ENCODE data around the gene HECW1.

The HECW1 gene

GRCh38 chr7:43395351-43395750 lies 282.9 kb downstream of the HECW1 start:
- H3K9ac ChIP-seq (ENCODE audit: low read depth, low read length, poor library complexity, severe bottlenecking) = no peak overlapping the region
- H3F3A ChIP-seq (ENCODE audit: low read depth) = no peaks in the 10 kb centered on the region
- H2AFZ ChIP-seq (ENCODE audit: low read length) = no peak overlapping the region
- H3K27me3 ChIP-seq (ENCODE audit: insufficient read depth, low read length, poor library complexity, severe bottlenecking) = no peaks in the 10 kb centered on the region
- H4K20me1 ChIP-seq (ENCODE audit: insufficient read depth, low read length, poor library complexity, severe bottlenecking) = no peaks in the 10 kb centered on the region
- H3K79me2 ChIP-seq (ENCODE audit: insufficient read depth, low read length) = no peaks in the 10 kb centered on the region
- H3K36me3 ChIP-seq (ENCODE audit: insufficient read depth, low read length) = no peaks in the 10 kb centered on the region
- H3K9me3 ChIP-seq (ENCODE audit: insufficient read depth, low read depth, low read length) = no peaks in the 10 kb centered on the region
- no peak overlapping the region for H3K4me3 ChIP-seq (ENCODE audit: low read length, poor library complexity, severe bottlenecking)
- H3K9me2 ChIP-seq (replicated peaks; ENCODE audit: low read depth, low read length) = no peaks in the 10 kb centered on the region
- TF ChIP-seq EZH2phosphoT487 (IDR thresholded peaks at IDR 0.05; ENCODE audit: borderline replicate concordance) = no peak
- no peak for TF ChIP-seq CTCF (conservative IDR thresholded peaks at IDR 0.05; ENCODE audit: low read length)
- H3K4me1 ChIP-seq (ENCODE audit: insufficient read depth, low read length, poor library complexity, severe bottlenecking) = no peaks in the 10 kb centered on the region
- H3K4me2 ChIP-seq (ENCODE audit: low read depth, low read length, poor library complexity, severe bottlenecking) = no peak overlapping the region

- Histone ChIP-seq H3K4me3 (ENCODE audit: low read length, poor library complexity, severe bottlenecking) (no peak overlapping the region), H3K4me1 (ENCODE audit: insufficient read depth, low read length, poor library complexity, severe bottlenecking) (no peaks in the 10 kb centered on the region), H3K9me3 (ENCODE audit: insufficient read depth, low read depth, low read length) (no peaks in the 10 kb centered on the region), H3K27me3 (ENCODE audit: insufficient read depth, low read length, poor library complexity, severe bottlenecking) (no peaks in the 10 kb centered on the region), H2AFZ (ENCODE audit: low read length) (no peak overlapping the region), H3K4me2 (ENCODE audit: low read depth, low read length, poor library complexity, severe bottlenecking) (no peak overlapping the region), H3F3A (ENCODE audit: low read depth) (no peaks in the 10 kb centered on the region), H3K36me3 (ENCODE audit: insufficient read depth, low read length) (no peaks in the 10 kb centered on the region), H3K9me2 (replicated peaks; ENCODE audit: low read depth, low read length) (no peaks in the 10 kb centered on the region), H3K79me2 (ENCODE audit: insufficient read depth, low read length) (no peaks in the 10 kb centered on the region), H4K20me1 (ENCODE audit: insufficient read depth, low read length, poor library complexity, severe bottlenecking) (no peaks in the 10 kb centered on the region), H3K9ac (ENCODE audit: low read depth, low read length, poor library complexity, severe bottlenecking) (no peak overlapping the region)
- TF ChIP-seq CTCF (conservative IDR thresholded peaks at IDR 0.05; ENCODE audit: low read length) (no peak), EZH2phosphoT487 (IDR thresholded peaks at IDR 0.05; ENCODE audit: borderline replicate concordance) (no peak)
Observed at GRCh38 chr7:43396187-43396740, 283.8 kb downstream of the HECW1 start.

GRCh38 chr7:43398831-43399230 lies 286.4 kb downstream of the HECW1 start:
- H3K27me3 ChIP-seq (ENCODE audit: insufficient read depth, low read length, poor library complexity, severe bottlenecking) = no peaks in the 10 kb centered on the region
- H3K4me1 ChIP-seq (ENCODE audit: insufficient read depth, low read length, poor library complexity, severe bottlenecking) = no peaks in the 10 kb centered on the region
- H3K36me3 ChIP-seq (ENCODE audit: insufficient read depth, low read length) = no peaks in the 10 kb centered on the region
- no peaks in the 10 kb centered on the region for H3K9me2 ChIP-seq (replicated peaks; ENCODE audit: low read depth, low read length)
- H2AFZ ChIP-seq (ENCODE audit: low read length) = no peak overlapping the region
- H3K9me3 ChIP-seq (ENCODE audit: insufficient read depth, low read depth, low read length) = no peaks in the 10 kb centered on the region
- TF ChIP-seq CTCF (conservative IDR thresholded peaks at IDR 0.05; ENCODE audit: low read length) (no peak), EZH2phosphoT487 (IDR thresholded peaks at IDR 0.05; ENCODE audit: borderline replicate concordance) (no peak)
- no peak overlapping the region for H3K9ac ChIP-seq (ENCODE audit: low read depth, low read length, poor library complexity, severe bottlenecking)
- no peaks in the 10 kb centered on the region for H3K79me2 ChIP-seq (ENCODE audit: insufficient read depth, low read length)
- no peak overlapping the region for H3K4me2 ChIP-seq (ENCODE audit: low read depth, low read length, poor library complexity, severe bottlenecking)
- H3F3A ChIP-seq (ENCODE audit: low read depth) = no peaks in the 10 kb centered on the region
- no peak overlapping the region for H3K4me3 ChIP-seq (ENCODE audit: low read length, poor library complexity, severe bottlenecking)
- H4K20me1 ChIP-seq (ENCODE audit: insufficient read depth, low read length, poor library complexity, severe bottlenecking) = no peaks in the 10 kb centered on the region
